NK-92 (cell line): ENCODE results near the gene OR8H1.

ENCODE experiments used
- DNase-seq: peaks from one replicate; lab custom pipeline; 2025; ENCODE audit not compliant: unreplicated experiment; lab: John Stamatoyannopoulos, UW

OR8H1 gene, protein sequence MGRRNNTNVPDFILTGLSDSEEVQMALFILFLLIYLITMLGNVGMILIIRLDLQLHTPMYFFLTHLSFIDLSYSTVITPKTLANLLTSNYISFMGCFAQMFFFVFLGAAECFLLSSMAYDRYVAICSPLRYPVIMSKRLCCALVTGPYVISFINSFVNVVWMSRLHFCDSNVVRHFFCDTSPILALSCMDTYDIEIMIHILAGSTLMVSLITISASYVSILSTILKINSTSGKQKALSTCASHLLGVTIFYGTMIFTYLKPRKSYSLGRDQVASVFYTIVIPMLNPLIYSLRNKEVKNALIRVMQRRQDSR

GRCh38 chr11:56292154-56292553 is at the start of gene OR8H1:
Gene OR8H1 (minus strand): TSS chr11:56292254. CDS start chr11:56291062, 1,192 bp downstream.
- DNase-seq = no peak

DNA sequence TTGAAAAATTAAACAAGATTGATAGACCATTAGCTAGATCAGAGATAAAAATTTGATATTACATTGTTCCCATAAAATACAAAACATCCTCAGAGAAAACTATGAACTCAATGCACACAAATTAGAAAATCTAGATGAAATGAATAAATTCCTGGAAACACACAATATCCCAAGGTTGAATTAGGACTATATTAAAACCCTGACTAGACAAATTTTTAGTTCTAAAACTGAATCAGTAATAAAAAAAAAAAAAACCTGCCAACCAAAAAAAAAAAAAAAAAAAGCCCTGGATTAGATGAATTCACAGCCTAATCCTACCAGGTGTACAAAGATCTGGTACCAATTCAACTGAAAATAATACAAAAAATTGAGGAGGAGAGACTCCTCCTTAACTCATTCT is 48.2 kb upstream of the OR8H1 start:
- DNase-seq = no peak

GRCh38 chr11:56333156-56333555 is 41.1 kb upstream of the OR8H1 start:
- DNase-seq = no peak

DNA sequence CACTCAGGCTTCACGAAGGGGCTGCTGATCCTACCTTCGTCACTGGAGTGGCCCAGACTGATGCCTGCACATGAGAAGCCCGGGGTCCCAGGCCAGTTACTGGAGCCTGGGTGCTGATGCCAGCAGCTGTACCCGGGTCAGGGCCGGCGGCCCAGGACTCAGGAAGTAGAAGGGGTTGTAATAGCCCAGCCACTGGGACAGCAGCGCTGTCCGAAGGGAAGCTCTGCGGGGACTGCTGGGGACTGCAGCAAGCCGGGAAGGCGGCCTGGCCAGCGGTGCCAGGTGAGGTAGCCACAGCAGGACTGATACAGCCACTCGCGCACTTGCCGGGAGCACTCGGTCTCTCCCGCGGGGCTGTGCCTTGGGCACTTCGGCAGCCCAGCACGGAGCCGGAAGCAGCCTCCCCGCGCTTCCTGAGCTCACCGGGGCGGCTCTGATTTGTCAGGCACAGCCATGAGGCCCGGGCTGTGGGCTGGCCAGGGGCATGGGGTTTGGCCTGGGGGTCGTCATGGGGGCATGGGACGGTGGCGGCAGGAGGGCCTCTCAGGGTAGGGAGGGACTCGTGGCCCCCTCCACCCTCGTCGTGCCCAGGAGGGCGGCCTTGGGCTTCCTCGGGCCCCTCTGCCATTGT is 39.9 kb upstream of the OR8H1 start:
- no peak for DNase-seq

DNA sequence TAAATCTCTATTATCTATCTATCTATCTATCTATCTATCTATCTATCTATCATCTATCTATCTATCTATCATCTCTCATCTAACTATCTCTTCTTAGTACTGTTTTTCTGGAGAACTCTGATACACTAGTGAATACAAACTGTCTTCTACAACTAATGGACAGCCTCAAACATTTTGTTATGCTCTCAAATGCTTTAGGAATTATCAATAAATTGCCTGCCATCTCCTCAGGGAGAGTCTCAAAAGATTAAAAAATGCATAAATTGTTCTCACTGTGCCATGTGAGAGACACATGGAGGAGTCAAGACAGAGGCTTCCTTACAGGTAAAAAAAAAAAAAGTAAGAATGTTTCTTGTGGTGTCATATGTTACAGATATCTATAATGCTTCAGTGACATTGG is 22.8 kb upstream of the OR8H1 start, which contains the start of gene OR8K3:
OR8K3 (plus strand) TSS at position 301 of the 400 bp plus-strand sequence. CDS start 3,163 bp downstream, outside the sequence.
- no peak for DNase-seq

DNA sequence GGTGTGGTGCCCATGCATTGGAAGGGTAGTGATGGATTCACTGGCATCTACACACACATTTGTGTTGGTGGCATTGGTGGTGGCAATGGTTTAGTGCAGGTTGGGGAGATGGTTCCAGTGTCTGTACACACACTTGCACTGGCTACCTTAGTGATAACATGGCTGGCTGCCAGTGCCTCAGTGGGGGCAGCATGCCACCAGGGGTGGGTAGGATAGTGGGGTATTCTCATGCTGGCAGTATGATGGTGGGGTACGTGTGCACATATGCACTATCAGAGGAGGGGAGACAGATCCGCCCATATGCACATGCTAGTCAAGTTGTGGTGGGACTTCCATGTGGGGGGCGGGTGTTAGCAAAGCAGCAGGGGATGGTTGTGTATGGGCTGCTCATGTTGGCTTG is 15.8 kb upstream of the OR8H1 start:
- no peak for DNase-seq

DNA sequence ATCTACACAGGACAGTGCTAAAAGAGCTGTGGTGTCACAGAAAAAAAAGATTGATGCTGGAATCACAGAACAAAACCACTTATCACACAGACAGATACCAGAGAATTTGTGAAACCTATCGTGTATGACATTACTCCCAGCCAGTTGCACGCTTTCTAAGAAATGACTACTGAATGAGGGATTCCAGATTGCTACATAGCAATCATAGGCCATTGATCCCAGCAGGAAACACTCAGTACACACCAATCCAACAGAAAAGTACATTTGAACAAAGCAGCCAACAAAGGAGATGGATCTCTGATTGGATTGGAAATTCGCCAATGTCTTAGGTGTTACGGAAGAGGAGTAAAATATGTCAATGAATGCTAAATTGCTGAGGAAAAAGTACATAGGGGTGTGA is 4.8 kb upstream of the OR8H1 start:
- DNase-seq = no peak

- DNase-seq = no peak
These were observed 18.2 kb downstream of the OR8H1 start, which contains the start of gene OR5T1 for GRCh38 chr11:56273854-56274253. Gene OR5T1 (plus strand): TSS chr11:56274154. CDS start chr11:56275639, 1,485 bp downstream.

DNA sequence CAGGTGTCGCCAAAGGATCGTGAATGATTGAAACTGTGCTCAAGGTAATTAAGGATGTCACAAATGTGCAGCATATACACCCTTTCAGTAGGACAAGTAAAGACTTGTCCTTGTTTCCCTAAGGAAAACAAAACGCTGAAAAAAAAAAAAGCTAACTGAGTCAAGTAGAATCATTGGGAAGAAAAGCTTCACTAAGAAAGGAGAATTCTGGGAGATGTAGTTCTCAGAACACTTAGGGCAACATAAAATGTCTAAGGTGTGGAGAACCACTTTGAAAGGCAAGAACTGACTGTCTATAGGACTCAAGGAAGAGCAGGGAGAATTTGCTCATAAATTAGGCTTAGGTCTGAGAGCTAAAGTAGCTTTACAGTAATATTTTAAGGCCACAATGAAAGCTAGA is 21.0 kb downstream of the OR8H1 start:
- no peak for DNase-seq

DNA sequence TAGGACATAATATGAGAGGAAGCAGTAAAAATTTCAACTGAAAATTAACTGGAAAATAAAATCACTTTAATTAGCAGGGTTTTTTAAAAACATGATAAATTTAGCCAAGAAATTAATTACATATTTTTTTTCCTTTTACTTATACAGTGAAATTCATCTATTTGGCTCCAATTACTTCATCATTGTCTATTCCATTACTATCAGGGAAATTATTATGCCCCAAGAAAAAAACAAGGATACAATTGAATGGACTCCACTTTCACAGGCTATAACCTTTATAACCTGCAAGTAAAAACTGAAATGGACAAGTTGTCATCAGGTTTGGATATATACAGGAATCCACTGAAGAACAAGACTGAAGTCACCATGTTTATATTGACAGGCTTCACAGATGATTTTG is 40.1 kb downstream of the OR8H1 start, which contains the start of gene OR5T3:
OR5T3 (plus strand) TSS at position 301 of the 400 bp plus-strand sequence; CDS start at position 301, 0 bp downstream.
- DNase-seq = no peak
